K562 (cell line): ENCODE measurements around the gene NAXD. TPM values are rescaled to one million over a fixed set of nuclear protein-coding genes. Genes with fewer than 3 reads are reported as not detected.

ENCODE experiments used
- ATAC-seq: fragments of 200-7000 bp; cut with Tn5 transposase; 3 replicates; pipeline ENCODE4 v1.9.1; 2020; ENCODE audit warnings: moderate library complexity
- BruUV-seq: library from RNA; stranded (reverse); fragments of 400-500 nt; replicated peaks from 2 replicates; lab custom pipeline; 2021; lab: Mats Ljungman, UMichigan
- CTCF ChIA-PET: fragments of 300-600 bp; formaldehyde crosslinking; extraction: SDS; loops from one replicate; lab custom pipeline; 2021; ENCODE audit warnings: low intra/inter-chr PET ratio; lab: Yijun Ruan, JAX
- POLR2A ChIA-PET: fragments of 300-600, 350-650 bp; sonication (Branson Sonifier 250); formaldehyde crosslinking; extraction: SDS; loops from one replicate; lab custom pipeline; 2021; ENCODE audit warnings: antibody characterized with exemption, inconsistent platforms; lab: Yijun Ruan, JAX
- DNase-seq, 4 experiments: peaks; one replicate each; pipeline versions ENCODE4 v3.0.0 to v3.0.0-alpha.2; 2011 to 2018; ENCODE audit warnings: low spot score in 3 of 4, mixed read lengths in 3 of 4; ENCODE audit errors: extremely low read depth in 1 of 4
- FAIRE-seq: peaks from 2 replicates; lab custom pipeline; 2011; peaks lifted over from hg19 to GRCh38; lab: Jason Lieb, UNC
- H2AFZ ChIP-seq: 2 replicates; pipeline ENCODE4 v1.6.0; 2011; ENCODE audit warnings: low read depth, low read length, control low read depth, inconsistent platforms
- H3K27ac ChIP-seq: fragments of 200-600 bp; 3 replicates; pipeline ENCODE4 v1.8.0; 2011; ENCODE audit warnings: low read depth, mild to moderate bottlenecking, control low read depth, inconsistent platforms, low read length, moderate library complexity, mixed read lengths; ENCODE audit errors: extremely low read depth
- H3K27me3 ChIP-seq, 2 experiments: fragments of 300-600 bp in 1 of 2; 2 replicates in 1 of 2; 3 replicates in 1 of 2; pipeline versions ENCODE4 v1.6.0 to v1.8.0; 2011; ENCODE audit warnings: inconsistent platforms in 2 of 2, low read length in 2 of 2, mild to moderate bottlenecking in 1 of 2, mixed read lengths in 1 of 2, moderate library complexity in 1 of 2; ENCODE audit not compliant: control insufficient read depth in 2 of 2, insufficient read depth in 2 of 2
- H3K36me3 ChIP-seq: fragments of 300-600 bp; 3 replicates; pipeline ENCODE4 v1.8.0; 2011; ENCODE audit warnings: mild to moderate bottlenecking, low read length, inconsistent platforms; ENCODE audit not compliant: control insufficient read depth, insufficient read depth
- H3K4me1 ChIP-seq, 2 experiments: fragments of 200-600 bp in 1 of 2; replicated peaks in 1 of 2; 2 replicates in 1 of 2; 3 replicates in 1 of 2; pipeline versions ENCODE4 v1.5.1 to v1.8.0; 2011; ENCODE audit warnings: inconsistent platforms in 2 of 2, low read length in 2 of 2, mild to moderate bottlenecking in 1 of 2, mixed read lengths in 1 of 2, moderate library complexity in 1 of 2; ENCODE audit not compliant: control insufficient read depth in 2 of 2, insufficient read depth in 2 of 2
- H3K4me2 ChIP-seq: 2 replicates; pipeline ENCODE4 v1.6.1; 2011; ENCODE audit warnings: low read length, control low read depth, inconsistent platforms, mixed read lengths; ENCODE audit not compliant: insufficient read depth
- H3K4me3 ChIP-seq: fragments of 200-600 bp; sonication (generic), shearing (Covaris generic); 2 replicates; pipeline ENCODE4 v1.5.1; 2016; ENCODE audit warnings: control low read depth, inconsistent platforms
- H3K79me2 ChIP-seq: fragments of 200-600 bp; 3 replicates; pipeline ENCODE4 v1.8.0; 2011; ENCODE audit warnings: low read length, inconsistent platforms; ENCODE audit not compliant: control insufficient read depth, insufficient read depth
- H3K9ac ChIP-seq, 2 experiments: 2 replicates each; pipeline versions ENCODE4 v1.6.0 to v1.6.1; 2011; ENCODE audit warnings: low read depth in 2 of 2, low read length in 2 of 2, control low read depth in 1 of 2, inconsistent platforms in 1 of 2, mild to moderate bottlenecking in 1 of 2, mixed read lengths in 1 of 2; ENCODE audit not compliant: insufficient read depth in 1 of 2
- H3K9me1 ChIP-seq: one replicate; pipeline ENCODE4 v1.6.0; 2011; ENCODE audit warnings: inconsistent platforms, mild to moderate bottlenecking, low read length, moderate library complexity; ENCODE audit not compliant: control insufficient read depth, insufficient read depth
- H3K9me3 ChIP-seq: replicated peaks from 2 replicates; pipeline ENCODE4 v1.5.1; 2011; ENCODE audit warnings: low read depth, low read length, inconsistent platforms; ENCODE audit not compliant: control insufficient read depth, insufficient read depth
- H4K20me1 ChIP-seq: replicated peaks from 2 replicates; pipeline ENCODE4 v1.6.1; 2011; ENCODE audit warnings: low read length, inconsistent platforms, mixed read lengths; ENCODE audit not compliant: control insufficient read depth, insufficient read depth
- ADNP ChIP-seq: fragments of 200-800 bp; sonication (Bioruptor generic); IDR thresholded peaks from 2 replicates; pipeline ENCODE4 v1.6.1; 2016; ENCODE audit warnings: missing genetic modification characterization, missing compliant biosample characterization
- ARID3A ChIP-seq: IDR thresholded peaks from 2 replicates; pipeline ENCODE4 v1.6.1; 2012; ENCODE audit warnings: low read depth, low read length, improper control_type of control experiment, borderline replicate concordance
- ATF2 ChIP-seq: sonication (generic); formaldehyde crosslinking; IDR thresholded peaks from 2 replicates; pipeline ENCODE4 v1.8.1; 2022; ENCODE audit warnings: missing genetic modification reagents
- CBX8 ChIP-seq: fragments of 200-600 bp; sonication (generic); IDR thresholded peaks from 2 replicates; pipeline ENCODE4 v1.6.1; 2012; ENCODE audit warnings: borderline replicate concordance, mixed run types, low read depth, mild to moderate bottlenecking, moderate library complexity, mixed read lengths, low read length, control low read depth, inconsistent platforms; ENCODE audit not compliant: poor library complexity, severe bottlenecking; ENCODE audit errors: extremely low read depth
- DPF2 ChIP-seq: fragments of 450-650 bp; IDR thresholded peaks from 2 replicates; pipeline ENCODE4 v1.6.1; 2016
- ETV1 ChIP-seq: fragments of 450-650 bp; conservative IDR thresholded peaks from 2 replicates; pipeline ENCODE4 v1.6.1; 2016; ENCODE audit warnings: missing genetic modification characterization, control low read depth, low read depth, missing compliant biosample characterization
- HDGF ChIP-seq: fragments of 450-650 bp; IDR thresholded peaks from 2 replicates; pipeline ENCODE4 v1.6.1; 2016
- LEF1 ChIP-seq: fragments of 450-650 bp; IDR thresholded peaks from 2 replicates; pipeline ENCODE4 v1.6.1; 2016; ENCODE audit warnings: mild to moderate bottlenecking
- MAFK ChIP-seq: IDR thresholded peaks from 2 replicates; pipeline ENCODE4 v1.6.1; 2011; ENCODE audit warnings: low read length, improper control_type of control experiment
- TGIF2 ChIP-seq: sonication (generic); formaldehyde crosslinking; IDR thresholded peaks from 2 replicates; pipeline ENCODE4 v1.8.1; 2022; ENCODE audit warnings: mild to moderate bottlenecking, missing genetic modification reagents, moderate library complexity
- ZNF764 ChIP-seq: fragments of 250-450 bp; sonication (Bioruptor Pico); IDR thresholded peaks from 2 replicates; pipeline ENCODE4 v1.4.0; 2020; ENCODE audit warnings: low read depth, mild to moderate bottlenecking, moderate library complexity
- WGBS: fragments of 100-300 bp; shearing (Covaris generic); methylation state at CpG from one replicate; pipeline ENCODE4 v1.1.6; 2016; ENCODE audit warnings: low coverage, mixed read lengths; ENCODE audit not compliant: insufficient coverage; ENCODE audit errors: missing lambda C conversion rate; 5-methylcytosine and 5-hydroxymethylcytosine counted together
- in situ Hi-C: fragments of 300-500 bp; cut with MboI; formaldehyde crosslinking; loops from 4 replicates; pipeline ENCODE4 v1.15.0; 2018; ENCODE audit warnings: inconsistent platforms, mixed read lengths
- intact Hi-C: fragments of 100-400 bp; cut with micrococcal nuclease; formaldehyde crosslinking; loops from 2 replicates; pipeline ENCODE4 v1.14.2; 2022
- polyA plus RNA-seq, 8 experiments: library from polyadenylated mRNA; depleted of rRNA in 4 of 8; stranded (reverse) in 5 of 8; unstranded in 3 of 8; fragments of >200 nt; fragmentation: Nextera tagmentation in 2 of 8; fragmentation: Illumina TruSeq in 1 of 8; extraction: Ambion mirVana in 2 of 8; extraction: Trizol in 1 of 8; gene quantifications; 2 replicates each; pipeline versions ENCODE4 v1.2.1 to v1.2.3, GENCODE V29; 2011 to 2014; ENCODE audit warnings: inconsistent platforms in 1 of 8, missing spikeins in 1 of 8
- total RNA-seq, 7 experiments: library from RNA; depleted of rRNA in 6 of 7; stranded (reverse); fragments of >200 nt in 6 of 7; fragmentation: Illumina TruSeq in 2 of 7; extraction: Trizol in 2 of 7; gene quantifications; 2 replicates each; pipeline versions ENCODE4 v1.2.1 to v1.2.3, GENCODE V29; 2011 to 2021; ENCODE audit warnings: low replicate concordance in 1 of 7

NAXD gene
- total and polyA plus RNA-seq, 9 of the 15 experiments (the other 6 are each of a cell fraction or from before 2014, with no cell fraction given): 0.59 to 20.6 (median 13.0) TPM

DNA sequence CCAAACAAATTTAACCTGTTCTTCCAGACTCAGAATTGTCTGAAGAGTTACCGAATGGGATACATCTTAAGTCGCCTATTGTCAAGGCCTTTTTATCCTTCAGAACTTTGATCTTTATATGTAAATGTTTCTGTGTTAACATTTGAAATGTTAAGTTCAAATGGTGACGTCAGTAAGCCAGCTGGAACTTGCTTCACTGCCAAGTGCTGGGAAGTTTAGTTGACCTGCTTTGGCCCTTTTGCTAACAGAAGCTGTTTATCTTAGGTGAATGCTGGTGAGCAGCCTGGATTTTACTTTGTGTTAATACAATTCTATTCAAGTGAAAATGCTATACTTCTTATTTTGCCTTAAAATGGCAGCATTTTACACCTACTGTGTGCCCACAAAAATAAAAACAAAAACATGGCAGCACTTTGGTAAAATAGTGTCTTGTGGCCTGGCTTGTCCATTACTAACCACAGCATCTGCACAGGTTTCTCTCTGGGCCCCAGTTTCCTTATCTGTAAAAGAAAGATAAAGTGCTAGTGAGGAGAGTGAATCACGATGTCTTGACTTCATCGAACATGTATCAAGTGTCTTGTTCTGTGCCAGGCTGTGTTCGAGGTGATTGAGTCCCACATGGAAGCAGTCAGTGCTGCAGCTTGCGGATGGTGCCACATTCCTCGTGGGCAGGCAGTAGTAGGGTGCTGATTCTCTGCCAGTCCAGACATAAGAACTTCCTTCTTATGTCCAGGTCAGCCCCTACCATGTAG is 2.2 kb downstream of the NAXD start (continued):
- no peak for TF ChIP-seq TGIF2 (CRISPR knock-in tag)
- no peak for TF ChIP-seq ATF2 (CRISPR knock-in tag)
- no peak for TF ChIP-seq HDGF
- no peak for TF ChIP-seq CBX8
- TF ChIP-seq, all 486 proteins: peak for 17

DNA sequence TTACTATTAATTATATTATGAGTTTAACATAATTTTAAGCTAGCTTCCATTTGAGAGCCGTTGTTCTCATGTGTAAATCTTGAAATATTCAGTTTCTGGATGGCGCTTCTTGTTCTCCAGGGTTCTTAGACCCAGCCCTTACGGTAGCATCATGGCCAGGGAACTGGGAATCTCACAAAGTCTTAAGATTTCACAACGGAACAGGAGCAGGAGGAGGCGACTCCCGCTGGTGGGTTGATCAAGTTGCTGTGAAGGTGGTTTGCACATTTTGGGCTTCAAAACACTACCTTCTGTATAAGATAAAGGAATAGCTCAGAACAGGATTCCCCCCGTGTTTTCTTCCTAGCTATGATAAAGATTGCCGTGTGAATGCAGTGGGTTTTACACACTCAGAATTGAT is 2.8 kb downstream of the NAXD start:
- ATAC-seq: no peak
- H3K9me3 ChIP-seq: 0 out of 2 replicates have a peak, but pooled peaks cover 2% of the 10 kb centered on the region
- H4K20me1 ChIP-seq: peaks cover 25% of the 10 kb centered on the region
- no peak overlapping the region for H3K4me2 ChIP-seq
- no peaks in the 10 kb centered on the region for H3K9me1 ChIP-seq
- no peak for FAIRE-seq
- in situ Hi-C loops (no loop called here), intact Hi-C loops (no loop called here)
- no peak for TF ChIP-seq ARID3A
- no peak for TF ChIP-seq ZNF764 (CRISPR knock-in tag)
- no peak for TF ChIP-seq DPF2
- no peak for TF ChIP-seq ETV1 (tag)
- no peak for TF ChIP-seq LEF1
- TF ChIP-seq MAFK: no peak
- TF ChIP-seq ADNP (tag): no peak
- TF ChIP-seq, all 486 proteins: peak for 0
- DNase-seq: no peak
- Histone ChIP-seq H2AFZ (no peak overlapping the region), H3K4me3 (no peak overlapping the region), H3K36me3 (peaks cover 18% of the 10 kb centered on the region; the same call in 2 of the 3 replicates), H3K79me2 (peaks cover 74% of the 10 kb centered on the region), H3K27ac (no peak overlapping the region), H3K27me3 (no peaks in the 10 kb centered on the region), H3K9ac (no peak overlapping the region), H3K4me1 (peaks cover 20% of the 10 kb centered on the region in 2 experiments)
- POLR2A ChIA-PET: interaction anchor here (1.5 kb wide), 1 partner anchor 10 kb away, joined by 6 read pairs; no protein-coding TSS in a partner anchor
- no TSS peak for BruUV-seq
- WGBS: 70% methylated on average over 6 of the region's 8 CpGs
- CTCF ChIA-PET: no interaction called here
